Esophagus squamous epithelium (tissue), 5 donors: ENCODE data around the gene MAP6. TPM values are rescaled to one million over a fixed set of nuclear protein-coding genes. Genes with fewer than 3 reads are reported as not detected.

Source experiments
- DNase-seq: peaks from one replicate; lab custom pipeline; 2025; lab: John Stamatoyannopoulos, UW
- H3K27ac ChIP-seq, 4 donors: fragments of 200-600 bp; sonication (generic); one replicate each; pipeline ENCODE4 v1.5.1; 2016 to 2019; ENCODE audit warnings: mild to moderate bottlenecking in 1 of 4
- H3K27me3 ChIP-seq, 4 donors: fragments of 200-600 bp; sonication (generic); 1 replicate in 3 of 4; 2 replicates in 1 of 4; pipeline versions ENCODE4 v1.5.1 to v1.6.0; 2017 to 2021; ENCODE audit warnings: antibody characterized with exemption in 1 of 4
- H3K36me3 ChIP-seq, 3 donors: fragments of 200-600 bp; sonication (generic); one replicate each; pipeline ENCODE4 v1.5.1; 2016 to 2019
- H3K4me1 ChIP-seq, 3 donors: fragments of 200-600 bp; sonication (generic); one replicate each; pipeline ENCODE4 v1.5.1; 2017 to 2019
- H3K4me3 ChIP-seq, 4 donors: fragments of 200-600 bp; sonication (generic); 1 replicate in 3 of 4; 2 replicates in 1 of 4; pipeline ENCODE4 v1.5.1; 2016 to 2019; ENCODE audit warnings: mild to moderate bottlenecking in 2 of 4, moderate library complexity in 1 of 4
- H3K9me3 ChIP-seq, 3 donors: fragments of 200-600 bp; sonication (generic); one replicate each; pipeline ENCODE4 v1.5.1; 2016 to 2019
- POLR2A ChIP-seq, 4 donors: fragments of 450-650 bp; IDR thresholded peaks; one replicate each; pipeline ENCODE4 v1.6.1; 2017; ENCODE audit warnings: antibody characterized with exemption in 4 of 4, mild to moderate bottlenecking in 4 of 4, moderate library complexity in 3 of 4
- WGBS, 2 donors: methylation state at CpG; one replicate each; pipeline ENCODE4 v1.1.5; 2018; 5-methylcytosine and 5-hydroxymethylcytosine counted together
- intact Hi-C: fragments of 100-400 bp; cut with DNase I; formaldehyde crosslinking; loops from one replicate; pipeline ENCODE4 v1.15.0; 2022
- total RNA-seq, 4 donors: library from RNA; depleted of rRNA; stranded (reverse); fragments of >200 nt; gene quantifications; one replicate each; pipeline ENCODE4 v1.1.0, GENCODE V29; 2016
- TF ChIP-seq, protein P1 (sequence below), 6 experiments: fragments of 450-650 bp in 4 of 6; fragments of 200-600 bp in 2 of 6; sonication (generic) in 2 of 6; IDR thresholded peaks; one replicate each; pipeline ENCODE4 v1.5.1; 2016 to 2019; ENCODE audit warnings: antibody characterized with exemption in 6 of 6, mild to moderate bottlenecking in 4 of 6, moderate library complexity in 4 of 6
- donor health status: DM: yes; HTN: yes; CAD: no.

Gene MAP6
- total RNA-seq, 4 donors from 2014 or later: 0.18 to 3.6 (median 0.34) TPM

DNA sequence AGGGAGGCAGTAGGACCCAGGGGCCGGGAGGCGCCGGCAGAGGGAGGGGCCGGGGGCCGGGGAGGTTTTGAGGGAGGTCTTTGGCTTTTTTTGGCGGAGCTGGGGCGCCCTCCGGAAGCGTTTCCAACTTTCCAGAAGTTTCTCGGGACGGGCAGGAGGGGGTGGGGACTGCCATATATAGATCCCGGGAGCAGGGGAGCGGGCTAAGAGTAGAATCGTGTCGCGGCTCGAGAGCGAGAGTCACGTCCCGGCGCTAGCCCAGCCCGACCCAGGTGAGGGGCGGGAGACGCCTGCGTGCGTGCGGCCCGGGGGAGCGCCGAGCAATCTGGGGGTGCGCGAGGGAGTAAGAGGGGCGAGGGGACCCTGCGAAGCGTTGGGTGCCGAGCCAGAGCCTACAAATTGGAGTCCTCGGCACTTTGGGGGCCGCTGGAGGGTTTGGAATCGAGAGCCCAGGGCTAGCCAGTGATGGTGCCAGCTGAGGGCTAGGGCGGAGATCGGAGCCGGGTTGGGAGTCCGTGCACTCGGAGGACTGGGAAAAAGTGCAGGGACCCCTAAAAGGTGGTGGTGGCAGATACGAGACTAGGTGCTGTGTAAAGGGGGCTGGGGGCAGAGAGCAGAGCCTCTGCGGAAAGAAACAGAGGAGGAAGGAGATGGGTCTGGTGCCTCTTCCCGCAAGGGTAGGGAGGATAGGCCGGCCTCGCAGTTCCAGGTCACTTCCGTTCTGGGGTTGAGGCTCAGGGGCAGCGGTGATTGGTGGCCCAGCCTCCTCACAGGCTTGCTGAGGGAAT, 106.6 kb downstream of the MAP6 start, which contains the start of gene SERPINH1:
SERPINH1 (plus strand) TSS at position 206 of the 788 bp plus-strand sequence. CDS start 4,097 bp downstream, outside the sequence.
- H3K4me1 ChIP-seq: peaks cover 59 to 98% (median 69%) of the 10 kb centered on the region in 3 donors
- intact Hi-C loops: no loop called here
- 0 to 3% methylated on average over 21 to 38 of the region's 51 CpGs for WGBS, 2 donors

DNA sequence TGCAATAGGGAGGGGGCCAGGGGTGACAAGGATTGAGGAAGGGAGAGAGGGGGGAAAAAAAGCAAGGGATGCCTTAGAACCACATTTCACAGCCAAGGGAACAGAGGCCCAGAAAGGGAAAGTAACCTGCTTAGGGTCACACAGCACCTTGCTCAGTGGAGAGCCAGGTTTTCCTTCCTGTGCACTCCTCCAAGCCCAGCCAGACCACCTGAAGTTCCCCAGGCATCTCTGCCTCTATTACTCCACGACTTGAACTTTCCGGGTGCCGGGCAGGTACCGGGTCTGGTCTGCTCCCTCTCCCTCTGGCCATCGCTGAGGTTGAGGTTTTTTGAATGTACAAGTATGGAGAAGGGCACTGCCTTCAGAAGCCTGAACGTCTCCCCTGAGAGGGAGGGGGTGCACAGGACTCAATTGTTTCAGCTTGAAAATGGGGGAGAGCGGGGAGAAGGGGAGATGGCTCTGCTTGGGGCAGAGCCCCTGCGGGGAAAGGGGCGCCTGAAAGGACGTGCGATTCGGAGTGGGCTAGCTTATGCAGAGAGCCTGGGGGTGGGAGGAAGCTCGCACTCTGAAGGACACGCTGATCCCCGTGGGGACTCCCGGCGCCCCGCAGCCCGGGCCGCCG, 107.3 kb downstream of the MAP6 start:
- Histone ChIP-seq H3K4me1 (peaks cover 60 to 98% (median 70%) of the 10 kb centered on the region in 3 donors), H3K9me3 (no peaks in the 10 kb centered on the region), H3K27me3 (peaks cover 0 to 6% (median 0%) of the 10 kb centered on the region in 4 donors), H3K4me3 (peak overlapping the region; percentile 61 to 82 (median 72)), H3K36me3 (peaks cover under 1 to 6% (median 2%) of the 10 kb centered on the region in 3 donors), H3K27ac (peak overlapping the region; percentile 95 to 99 (median 96))
- 0% methylated on average over 8 of the region's 21 CpGs; no CpG with 5 or more reads in 1 of the 2 donors for WGBS, 2 donors
- TF ChIP-seq, protein P1, sequence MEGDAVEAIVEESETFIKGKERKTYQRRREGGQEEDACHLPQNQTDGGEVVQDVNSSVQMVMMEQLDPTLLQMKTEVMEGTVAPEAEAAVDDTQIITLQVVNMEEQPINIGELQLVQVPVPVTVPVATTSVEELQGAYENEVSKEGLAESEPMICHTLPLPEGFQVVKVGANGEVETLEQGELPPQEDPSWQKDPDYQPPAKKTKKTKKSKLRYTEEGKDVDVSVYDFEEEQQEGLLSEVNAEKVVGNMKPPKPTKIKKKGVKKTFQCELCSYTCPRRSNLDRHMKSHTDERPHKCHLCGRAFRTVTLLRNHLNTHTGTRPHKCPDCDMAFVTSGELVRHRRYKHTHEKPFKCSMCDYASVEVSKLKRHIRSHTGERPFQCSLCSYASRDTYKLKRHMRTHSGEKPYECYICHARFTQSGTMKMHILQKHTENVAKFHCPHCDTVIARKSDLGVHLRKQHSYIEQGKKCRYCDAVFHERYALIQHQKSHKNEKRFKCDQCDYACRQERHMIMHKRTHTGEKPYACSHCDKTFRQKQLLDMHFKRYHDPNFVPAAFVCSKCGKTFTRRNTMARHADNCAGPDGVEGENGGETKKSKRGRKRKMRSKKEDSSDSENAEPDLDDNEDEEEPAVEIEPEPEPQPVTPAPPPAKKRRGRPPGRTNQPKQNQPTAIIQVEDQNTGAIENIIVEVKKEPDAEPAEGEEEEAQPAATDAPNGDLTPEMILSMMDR (IDR thresholded peaks at IDR 0.05): no peak
- no peak for TF ChIP-seq POLR2A (IDR thresholded peaks at IDR 0.05)
- no peak for DNase-seq
- intact Hi-C loops: no loop called here

More for the DNA sequence above, 106.6 kb downstream of the MAP6 start, which contains the start of gene SERPINH1:
- H3K36me3 ChIP-seq: peaks cover 8 to 13% (median 9%) of the 10 kb centered on the region in 3 donors
- TF ChIP-seq, protein P1 (IDR thresholded peaks at IDR 0.05): no peak
- TF ChIP-seq POLR2A (IDR thresholded peaks at IDR 0.05): peak in 2 of 4 donors; percentile 59 to 74
- no peak for DNase-seq
- H3K9me3 ChIP-seq: no peaks in the 10 kb centered on the region
- H3K27me3 ChIP-seq: peaks cover 0 to 6% (median 0%) of the 10 kb centered on the region in 4 donors
- H3K27ac ChIP-seq: peak within 1 kb of the TSS; percentile 95 to 99 (median 96)
- peak within 1 kb of the TSS; percentile 61 to 82 (median 72) for H3K4me3 ChIP-seq

DNA sequence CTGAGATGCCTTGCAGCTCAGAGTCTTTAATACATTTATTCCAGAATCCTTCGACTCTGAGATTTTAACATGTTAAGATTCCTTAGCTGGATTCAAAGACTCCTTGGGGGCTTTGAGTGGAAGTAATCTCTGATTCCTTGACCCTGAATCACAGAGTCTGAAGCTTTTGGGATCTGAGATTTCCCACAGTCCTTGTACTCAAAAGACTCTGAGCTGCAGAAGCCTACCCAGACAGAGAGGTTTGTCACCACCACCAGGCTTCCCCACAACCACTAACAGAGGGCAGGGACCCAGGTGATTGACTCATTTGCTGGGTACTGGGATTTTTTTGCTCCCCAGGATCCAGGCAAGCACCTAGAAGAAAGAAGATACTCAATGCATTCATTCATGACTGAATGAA, 108.2 kb downstream of the MAP6 start:
- H3K4me3 ChIP-seq: no peak overlapping the region
- WGBS, 2 donors: 57 to 75% methylated on average over 1 of the region's 1 CpG
- no peak for TF ChIP-seq POLR2A (IDR thresholded peaks at IDR 0.05)
- H3K36me3 ChIP-seq: no peaks in the 10 kb centered on the region
- DNase-seq: no peak
- intact Hi-C loops: no loop called here
- no peaks in the 10 kb centered on the region for H3K9me3 ChIP-seq
- peak overlapping the region in 3 of 4 donors; percentile 95 to 99 (median 98) for H3K27ac ChIP-seq
- peaks cover 0 to 6% (median 0%) of the 10 kb centered on the region in 4 donors for H3K27me3 ChIP-seq
- H3K4me1 ChIP-seq: peaks cover 51 to 90% (median 61%) of the 10 kb centered on the region in 3 donors

DNA sequence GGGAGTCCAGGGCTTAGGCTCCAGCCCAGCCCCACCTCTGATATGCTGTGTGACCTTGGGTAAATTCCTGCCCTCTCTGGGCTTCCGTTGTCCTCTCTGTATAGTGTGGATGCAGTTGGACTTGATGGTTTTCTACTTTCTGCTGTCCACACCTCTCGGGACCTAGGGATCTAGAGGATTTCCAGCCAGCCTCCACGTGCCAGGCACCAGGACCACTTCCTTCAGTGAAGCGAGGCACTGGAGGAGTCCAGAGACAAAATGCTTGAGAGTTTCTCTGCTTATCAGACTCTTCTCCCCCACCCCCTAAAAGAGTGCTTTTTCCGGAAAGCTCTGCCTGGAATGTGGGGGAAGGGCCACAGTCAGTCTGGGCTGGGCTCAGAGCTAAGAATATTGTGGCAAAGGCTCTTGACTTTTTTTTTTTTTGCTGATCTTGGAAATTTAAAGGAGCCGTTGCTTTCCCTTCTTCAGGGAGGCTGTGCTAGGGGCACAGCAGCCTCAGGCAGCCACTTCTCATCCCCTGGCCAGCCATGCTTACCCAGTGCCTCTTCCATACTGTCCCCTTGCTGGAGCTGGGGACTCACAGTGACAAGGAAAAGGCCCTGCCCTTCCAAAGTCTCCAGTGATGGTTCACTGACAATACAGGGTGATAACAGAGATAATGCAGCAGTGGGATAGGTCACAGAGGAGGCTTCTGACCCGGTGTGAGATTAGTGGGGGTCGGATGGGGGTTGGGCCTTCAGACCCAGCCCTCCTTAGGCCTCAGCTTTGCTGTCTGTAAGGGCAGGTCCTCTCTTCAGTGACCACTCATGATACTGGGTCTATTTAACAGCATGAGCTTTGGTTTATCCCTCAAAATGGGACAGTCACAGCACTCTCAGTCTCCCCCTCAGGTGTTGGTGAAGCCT, 109.6 kb downstream of the MAP6 start:
- WGBS, 2 donors: 13 to 20% methylated on average over 6 of the region's 8 CpGs

More for the DNA sequence above, 109.6 kb downstream of the MAP6 start:
- Histone ChIP-seq H3K27me3 (peaks cover 0 to 6% (median 0%) of the 10 kb centered on the region in 4 donors), H3K9me3 (no peaks in the 10 kb centered on the region), H3K4me3 (peak overlapping the region in 3 of 4 donors; percentile 0 to 50 (median 3)), H3K27ac (peak overlapping the region; percentile 73 to 99 (median 96)), H3K36me3 (no peaks in the 10 kb centered on the region), H3K4me1 (peaks cover 38 to 89% (median 58%) of the 10 kb centered on the region in 3 donors)
- DNase-seq: no peak
- intact Hi-C loops: no loop called here
- TF ChIP-seq, protein P1 (IDR thresholded peaks at IDR 0.05): no peak
- TF ChIP-seq POLR2A (IDR thresholded peaks at IDR 0.05): no peak
